Ishikawa (cell line): Measurements from ENCODE around the gene SGK1.

Source experiments
- CEBPB ChIP-seq: IDR thresholded peaks from 2 replicates; pipeline ENCODE4 v1.6.1; 2012
- EGR1 ChIP-seq: IDR thresholded peaks from 2 replicates; pipeline ENCODE4 v1.6.1; 2012
- FOXM1 ChIP-seq: IDR thresholded peaks from 2 replicates; pipeline ENCODE4 v1.6.1; 2012; ENCODE audit warnings: low read depth, borderline replicate concordance
- NFIC ChIP-seq: IDR thresholded peaks from 2 replicates; pipeline ENCODE4 v1.6.1; 2012
- RAD21 ChIP-seq: IDR thresholded peaks from 2 replicates; pipeline ENCODE4 v1.6.1; 2012; ENCODE audit warnings: low read depth
- TAF1 ChIP-seq: IDR thresholded peaks from 2 replicates; pipeline ENCODE4 v1.6.1; 2012; ENCODE audit warnings: low read depth, mild to moderate bottlenecking
- TEAD4 ChIP-seq: IDR thresholded peaks from 2 replicates; pipeline ENCODE4 v1.6.1; 2012
- ZBTB7A ChIP-seq: IDR thresholded peaks from 2 replicates; pipeline ENCODE4 v1.6.1; 2012; ENCODE audit warnings: low read depth
- TF ChIP-seq, protein P1 (sequence below): IDR thresholded peaks from 2 replicates; pipeline ENCODE4 v1.6.1; 2012
- TF ChIP-seq, protein P2 (sequence below): IDR thresholded peaks from 2 replicates; pipeline ENCODE4 v1.6.1; 2012

GRCh38 chr6:134164300-134164699 is 153.6 kb downstream of the SGK1 start:
- TF ChIP-seq, protein P1, sequence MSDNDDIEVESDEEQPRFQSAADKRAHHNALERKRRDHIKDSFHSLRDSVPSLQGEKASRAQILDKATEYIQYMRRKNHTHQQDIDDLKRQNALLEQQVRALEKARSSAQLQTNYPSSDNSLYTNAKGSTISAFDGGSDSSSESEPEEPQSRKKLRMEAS, result no peak
- TF ChIP-seq TEAD4, result no peak
- TF ChIP-seq, protein P2, sequence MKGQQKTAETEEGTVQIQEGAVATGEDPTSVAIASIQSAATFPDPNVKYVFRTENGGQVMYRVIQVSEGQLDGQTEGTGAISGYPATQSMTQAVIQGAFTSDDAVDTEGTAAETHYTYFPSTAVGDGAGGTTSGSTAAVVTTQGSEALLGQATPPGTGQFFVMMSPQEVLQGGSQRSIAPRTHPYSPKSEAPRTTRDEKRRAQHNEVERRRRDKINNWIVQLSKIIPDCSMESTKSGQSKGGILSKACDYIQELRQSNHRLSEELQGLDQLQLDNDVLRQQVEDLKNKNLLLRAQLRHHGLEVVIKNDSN, result no peak
- TF ChIP-seq RAD21, result no peak
- no peak for TF ChIP-seq ZBTB7A
- TF ChIP-seq FOXM1, result no peak
- no peak for TF ChIP-seq TAF1
- TF ChIP-seq NFIC, result no peak
- TF ChIP-seq EGR1, result no peak
- TF ChIP-seq CEBPB, result no peak
